IPS-15b (cell line): ENCODE measurements around the gene ZNF468.
"Not testable (repeated sequence)": the region's sequence is repeated elsewhere in the genome, so short reads cannot be mapped to it uniquely, and the experiment has no call there.

Source experiments
- H3K27me3 ChIP-seq: one replicate; pipeline ENCODE4 v1.6.1; 2013; ENCODE audit warnings: low read length; ENCODE audit not compliant: control insufficient read depth, insufficient read depth
- H3K36me3 ChIP-seq: one replicate; pipeline ENCODE4 v1.6.1; 2013; ENCODE audit warnings: low read length; ENCODE audit not compliant: control insufficient read depth, insufficient read depth
- H3K4me1 ChIP-seq: one replicate; pipeline ENCODE4 v1.6.1; 2013; ENCODE audit warnings: mild to moderate bottlenecking, low read length; ENCODE audit not compliant: control insufficient read depth, insufficient read depth
- H3K4me3 ChIP-seq: one replicate; pipeline ENCODE4 v1.5.1; 2013; ENCODE audit warnings: low read depth, low read length
- H3K9ac ChIP-seq: one replicate; pipeline ENCODE4 v1.6.1; 2013; ENCODE audit warnings: low read depth, mild to moderate bottlenecking, low read length
- H3K9me3 ChIP-seq: one replicate; pipeline ENCODE4 v1.6.1; 2013; ENCODE audit warnings: mild to moderate bottlenecking, low read length; ENCODE audit not compliant: control insufficient read depth, insufficient read depth

Gene ZNF468

GRCh38 chr19:52872996-52873395, 15.6 kb upstream of the ZNF468 start:
- H3K36me3 ChIP-seq, H3K27me3 ChIP-seq, H3K4me3 ChIP-seq, H3K4me1 ChIP-seq, H3K9ac ChIP-seq, H3K9me3 ChIP-seq: not testable (repeated sequence)

- H3K36me3 ChIP-seq, result no peaks in the 10 kb centered on the region
- H3K4me3 ChIP-seq, result no peak overlapping the region
- H3K27me3 ChIP-seq, result no peaks in the 10 kb centered on the region
- no peaks in the 10 kb centered on the region for H3K4me1 ChIP-seq
- no peaks in the 10 kb centered on the region for H3K9me3 ChIP-seq
- H3K9ac ChIP-seq, result no peak overlapping the region
Observed at GRCh38 chr19:52871466-52871865, 14.0 kb upstream of the ZNF468 start.

- H3K4me3 ChIP-seq, H3K36me3 ChIP-seq, H3K27me3 ChIP-seq, H3K9me3 ChIP-seq, H3K4me1 ChIP-seq, H3K9ac ChIP-seq: not testable (repeated sequence)
Observed at GRCh38 chr19:52868031-52868430, 10.6 kb upstream of the ZNF468 start.

- H3K4me1 ChIP-seq, H3K36me3 ChIP-seq, H3K9me3 ChIP-seq, H3K27me3 ChIP-seq: not testable (repeated sequence)
- Histone ChIP-seq H3K4me3 (peak overlapping the region; percentile 84), H3K9ac (peak overlapping the region; percentile 79)
Observed at GRCh38 chr19:52856540-52857377, 660 bp downstream of the ZNF468 start.

GRCh38 chr19:52847352-52847751, 10.1 kb downstream of the ZNF468 start:
- H3K4me1 ChIP-seq, H3K9ac ChIP-seq, H3K27me3 ChIP-seq, H3K9me3 ChIP-seq, H3K4me3 ChIP-seq: not testable (repeated sequence)
- H3K36me3 ChIP-seq, result peaks cover 21% of the 10 kb centered on the region

GRCh38 chr19:52840825-52841465, 16.5 kb downstream of the ZNF468 start:
- not testable (repeated sequence) for H3K9me3 ChIP-seq
- peaks cover 25% of the 10 kb centered on the region for H3K36me3 ChIP-seq

GRCh38 chr19:52834289-52834688, 23.1 kb downstream of the ZNF468 start:
- H3K4me3 ChIP-seq, H3K4me1 ChIP-seq, H3K9me3 ChIP-seq, H3K27me3 ChIP-seq, H3K36me3 ChIP-seq, H3K9ac ChIP-seq: not testable (repeated sequence)

More at GRCh38 chr19:52840825-52841465, 16.5 kb downstream of the ZNF468 start:
- H3K4me3 ChIP-seq, H3K27me3 ChIP-seq, H3K9ac ChIP-seq, H3K4me1 ChIP-seq: not testable (repeated sequence)

GRCh38 chr19:52833541-52833940, 23.9 kb downstream of the ZNF468 start:
- not testable (repeated sequence) for H3K9ac ChIP-seq, H3K36me3 ChIP-seq, H3K4me1 ChIP-seq, H3K27me3 ChIP-seq, H3K4me3 ChIP-seq, H3K9me3 ChIP-seq

- H3K27me3 ChIP-seq, H3K4me3 ChIP-seq, H3K9me3 ChIP-seq, H3K4me1 ChIP-seq, H3K36me3 ChIP-seq, H3K9ac ChIP-seq: not testable (repeated sequence)
Observed at GRCh38 chr19:52829866-52830265, 27.6 kb downstream of the ZNF468 start.

GRCh38 chr19:52825765-52826164, 31.7 kb downstream of the ZNF468 start:
- Histone ChIP-seq H3K4me1 (no peaks in the 10 kb centered on the region), H3K36me3 (no peaks in the 10 kb centered on the region), H3K9ac (no peak overlapping the region), H3K4me3 (no peak overlapping the region), H3K27me3 (no peaks in the 10 kb centered on the region), H3K9me3 (no peaks in the 10 kb centered on the region)

GRCh38 chr19:52823676-52824075, 33.7 kb downstream of the ZNF468 start:
- H3K9ac ChIP-seq, result no peak overlapping the region
- H3K27me3 ChIP-seq, result no peaks in the 10 kb centered on the region
- H3K4me3 ChIP-seq, result no peak overlapping the region
- no peaks in the 10 kb centered on the region for H3K9me3 ChIP-seq
- H3K4me1 ChIP-seq, result no peaks in the 10 kb centered on the region
- no peaks in the 10 kb centered on the region for H3K36me3 ChIP-seq

GRCh38 chr19:52821204-52821960, 36.0 kb downstream of the ZNF468 start, which contains the start of gene ZNF28:
ZNF28 (minus strand) TSS chr19:52821633; CDS start chr19:52817958, 3,675 bp downstream.
- not testable (repeated sequence) for H3K9me3 ChIP-seq, H3K9ac ChIP-seq, H3K36me3 ChIP-seq, H3K27me3 ChIP-seq, H3K4me1 ChIP-seq
- peak within 1 kb of the TSS; percentile 76 for H3K4me3 ChIP-seq
